Left lung (tissue), 10 donors: Measurements from ENCODE around the gene RPAP3. TPM values are rescaled to one million over a fixed set of nuclear protein-coding genes. Genes with fewer than 3 reads are reported as not detected.

Source experiments
- ATAC-seq: fragments of 200-7000 bp; cut with Tn5 transposase; one replicate; pipeline ENCODE4 v1.9.1; 2020; ENCODE audit warnings: moderate library complexity
- DNase-seq, 4 donors: peaks; one replicate each; pipeline ENCODE4 v3.0.0-alpha.2; 2013 to 2020
- H3K27ac ChIP-seq, 2 donors: fragments of 200-600 bp; sonication (generic) in 1 of 2; one replicate each; pipeline versions ENCODE4 v1.5.0 to v1.8.0; 2020 to 2021
- H3K27me3 ChIP-seq, 2 donors: fragments of 200-600 bp; sonication (generic) in 1 of 2; one replicate each; pipeline versions ENCODE4 v1.5.0 to v1.8.0; 2020 to 2021
- H3K36me3 ChIP-seq, 2 donors: fragments of 200-600 bp; sonication (generic) in 1 of 2; one replicate each; pipeline versions ENCODE4 v1.5.0 to v1.8.0; 2020 to 2021
- H3K4me1 ChIP-seq, 2 donors: fragments of 200-600 bp; one replicate each; pipeline ENCODE4 v1.8.0; 2021
- H3K4me3 ChIP-seq, 2 donors: fragments of 200-600 bp; sonication (generic) in 1 of 2; one replicate each; pipeline versions ENCODE4 v1.5.0 to v1.8.0; 2020 to 2021; ENCODE audit warnings: mild to moderate bottlenecking in 1 of 2
- H3K9me3 ChIP-seq, 2 donors: fragments of 200-600 bp; sonication (generic) in 1 of 2; one replicate each; pipeline versions ENCODE4 v1.5.0 to v1.8.0; 2020 to 2021
- CTCF ChIP-seq, 2 donors: fragments of 200-600 bp; sonication (generic) in 1 of 2; IDR thresholded peaks; one replicate each; pipeline versions ENCODE4 v1.5.0 to v1.8.0; 2021; ENCODE audit warnings: antibody characterized with exemption in 2 of 2
- intact Hi-C, 2 donors: fragments of 100-400 bp; cut with DNase I; formaldehyde crosslinking; loops; one replicate each; pipeline versions ENCODE4 v1.11.2 to v1.14.2; 2022
- polyA plus RNA-seq, 6 donors: library from polyadenylated mRNA; unstranded; fragments of 120-200 nt; gene quantifications; one replicate each; pipeline ENCODE4 v1.2.1, GENCODE V29; 2013; ENCODE audit not compliant: insufficient read length in 6 of 6
- total RNA-seq, 2 donors: library from RNA; stranded (reverse); fragmentation: NEBNext Ultra II Directional; extraction: Animal tissue kit (Norgen Biotek cat#: 25700); gene quantifications; one replicate each; pipeline ENCODE4 v1.2.1, GENCODE V29; 2021
- donor health status: DM: no; HTN: yes; CAD: no.
- donor health status: DM: no; HTN: no; CAD: no.

RPAP3 gene
- total and polyA plus RNA-seq, 8 donors = 18.5 to 41.6 (median 35.1) TPM

GRCh38 chr12:47750229-47750798 lies 44.5 kb upstream of the RPAP3 start:
- Histone ChIP-seq H3K27me3 (no peaks in the 10 kb centered on the region), H3K36me3 (peaks cover 0 to 28% of the 10 kb centered on the region in 2 donors), H3K9me3 (no peaks in the 10 kb centered on the region), H3K27ac (no peak overlapping the region), H3K4me3 (no peak overlapping the region), H3K4me1 (peaks cover 26 to 34% of the 10 kb centered on the region in 2 donors)
- ATAC-seq (no peak), DNase-seq (no peak)
- no peak for TF ChIP-seq CTCF (IDR thresholded peaks at IDR 0.05)
- intact Hi-C loops = no loop called here

GRCh38 chr12:47748899-47749298 lies 43.1 kb upstream of the RPAP3 start:
- intact Hi-C loops = no loop called here
- TF ChIP-seq CTCF (IDR thresholded peaks at IDR 0.05) = no peak
- H3K36me3 ChIP-seq = peaks cover 0 to 28% of the 10 kb centered on the region in 2 donors
- H3K27ac ChIP-seq = no peak overlapping the region
- DNase-seq = no peak
- H3K27me3 ChIP-seq = no peaks in the 10 kb centered on the region
- no peak for ATAC-seq
- H3K4me1 ChIP-seq = peaks cover 14 to 20% of the 10 kb centered on the region in 2 donors
- no peaks in the 10 kb centered on the region for H3K9me3 ChIP-seq
- no peak overlapping the region for H3K4me3 ChIP-seq

GRCh38 chr12:47748507-47748828 lies 42.6 kb upstream of the RPAP3 start:
- Histone ChIP-seq H3K36me3 (peaks cover 0 to 28% of the 10 kb centered on the region in 2 donors), H3K27ac (no peak overlapping the region), H3K27me3 (no peaks in the 10 kb centered on the region), H3K4me3 (no peak overlapping the region), H3K9me3 (no peaks in the 10 kb centered on the region), H3K4me1 (peaks cover 9 to 16% of the 10 kb centered on the region in 2 donors)
- ATAC-seq (no peak), DNase-seq (no peak)
- intact Hi-C loops = no loop called here
- no peak for TF ChIP-seq CTCF (IDR thresholded peaks at IDR 0.05)

- ATAC-seq (no peak), DNase-seq (no peak)
- no peak overlapping the region for H3K4me3 ChIP-seq
- no peak for TF ChIP-seq CTCF (IDR thresholded peaks at IDR 0.05)
- H3K27ac ChIP-seq = no peak overlapping the region
- no peaks in the 10 kb centered on the region for H3K9me3 ChIP-seq
- intact Hi-C loops = no loop called here
- H3K4me1 ChIP-seq = peaks cover 3 to 9% of the 10 kb centered on the region in 2 donors
- H3K36me3 ChIP-seq = peaks cover 0 to 28% of the 10 kb centered on the region in 2 donors
- H3K27me3 ChIP-seq = no peaks in the 10 kb centered on the region
Measured at GRCh38 chr12:47747596-47748506, 42.0 kb upstream of the RPAP3 start.

GRCh38 chr12:47747126-47747525 lies 41.3 kb upstream of the RPAP3 start:
- TF ChIP-seq CTCF (IDR thresholded peaks at IDR 0.05) = no peak
- H3K9me3 ChIP-seq = no peaks in the 10 kb centered on the region
- H3K4me3 ChIP-seq = no peak overlapping the region
- peaks cover 0 to 8% of the 10 kb centered on the region in 2 donors for H3K4me1 ChIP-seq
- ATAC-seq (no peak), DNase-seq (no peak)
- no peak overlapping the region for H3K27ac ChIP-seq
- H3K27me3 ChIP-seq = no peaks in the 10 kb centered on the region
- intact Hi-C loops = no loop called here
- H3K36me3 ChIP-seq = peaks cover 0 to 28% of the 10 kb centered on the region in 2 donors
